HepG2 (cell line): ENCODE data around the gene NHERF2. TPM values are rescaled to one million over a fixed set of nuclear protein-coding genes. Genes with fewer than 3 reads are reported as not detected.
A peak's percentile ranks its signal among the peaks of the same experiment; 100 is the strongest.

ENCODE experiments used
- ARHGAP35 ChIP-seq: sonication (generic); formaldehyde crosslinking; IDR thresholded peaks from 2 replicates; pipeline ENCODE4 v1.9.0; 2022; ENCODE audit warnings: mild to moderate bottlenecking, inconsistent platforms, moderate library complexity, missing genetic modification reagents, borderline replicate concordance
- FOXA3 ChIP-seq: IDR thresholded peaks from 2 replicates; pipeline ENCODE4 v1.6.1; 2016; ENCODE audit warnings: missing genetic modification reagents, missing compliant biosample characterization
- NCOA5 ChIP-seq: sonication (generic); formaldehyde crosslinking; IDR thresholded peaks from 2 replicates; pipeline ENCODE4 v1.4.0; 2020; ENCODE audit warnings: missing genetic modification reagents
- POLR2AphosphoS5 ChIP-seq: IDR thresholded peaks from 2 replicates; pipeline ENCODE4 v1.6.1; 2012; ENCODE audit warnings: low read depth, low read length
- SAP130 ChIP-seq: IDR thresholded peaks from 2 replicates; pipeline ENCODE4 v1.6.1; 2016; ENCODE audit warnings: low read depth
- THAP11 ChIP-seq: IDR thresholded peaks from 2 replicates; pipeline ENCODE4 v1.6.1; 2016; ENCODE audit warnings: missing biosample characterization, missing genetic modification reagents
- ZFY ChIP-seq: sonication (generic); formaldehyde crosslinking; IDR thresholded peaks from 2 replicates; pipeline ENCODE4 v1.4.0; 2020; ENCODE audit warnings: missing genetic modification reagents
- ZNF292 ChIP-seq: sonication (generic); formaldehyde crosslinking; IDR thresholded peaks from 2 replicates; pipeline ENCODE4 v1.8.1; 2022; ENCODE audit warnings: mild to moderate bottlenecking, low read depth, missing genetic modification reagents, borderline replicate concordance
- ZNF570 ChIP-seq: sonication (generic); formaldehyde crosslinking; IDR thresholded peaks from 2 replicates; pipeline ENCODE4 v1.4.0; 2020; ENCODE audit warnings: mild to moderate bottlenecking, missing genetic modification reagents, borderline replicate concordance
- ZNF605 ChIP-seq: sonication (generic); formaldehyde crosslinking; IDR thresholded peaks from 2 replicates; pipeline ENCODE4 v1.8.0; 2022; ENCODE audit warnings: mild to moderate bottlenecking, missing genetic modification reagents
- ZNF629 ChIP-seq: sonication (generic); formaldehyde crosslinking; conservative IDR thresholded peaks from 2 replicates; pipeline ENCODE4 v1.5.0; 2020; ENCODE audit warnings: missing genetic modification reagents
- ZNF7 ChIP-seq: IDR thresholded peaks from 2 replicates; pipeline ENCODE4 v1.6.1; 2016; ENCODE audit warnings: missing biosample characterization, missing genetic modification reagents
- ZNF749 ChIP-seq: sonication (generic); formaldehyde crosslinking; IDR thresholded peaks from 2 replicates; pipeline ENCODE4 v1.8.0; 2022; ENCODE audit warnings: mild to moderate bottlenecking, missing genetic modification reagents, moderate library complexity, borderline replicate concordance
- ZNF766 ChIP-seq: sonication (generic); formaldehyde crosslinking; IDR thresholded peaks from 2 replicates; pipeline ENCODE4 v1.5.0; 2020; ENCODE audit warnings: missing genetic modification reagents, borderline replicate concordance
- ZNF768 ChIP-seq: sonication (generic); formaldehyde crosslinking; IDR thresholded peaks from 2 replicates; pipeline ENCODE4 v1.4.0; 2020; ENCODE audit warnings: missing genetic modification reagents
- ZNF773 ChIP-seq: sonication (generic); formaldehyde crosslinking; IDR thresholded peaks from 2 replicates; pipeline ENCODE4 v1.4.0; 2020; ENCODE audit warnings: missing genetic modification reagents, borderline replicate concordance
- ZNF782 ChIP-seq: sonication (generic); formaldehyde crosslinking; IDR thresholded peaks from 2 replicates; pipeline ENCODE4 v1.4.0; 2020; ENCODE audit warnings: missing genetic modification reagents, mild to moderate bottlenecking, borderline replicate concordance
- polyA plus RNA-seq, 8 experiments: library from polyadenylated mRNA; depleted of rRNA in 3 of 8; stranded (reverse) in 7 of 8; unstranded in 1 of 8; fragments of >200 nt; fragmentation: Illumina TruSeq in 4 of 8; extraction: Trizol in 4 of 8; gene quantifications; 2 replicates each; pipeline versions ENCODE4 v1.2.1 to v1.2.3, GENCODE V29; 2011 to 2016; ENCODE audit warnings: low read depth in 4 of 8, missing spikeins in 1 of 8, mixed read lengths in 1 of 8; ENCODE audit not compliant: insufficient read depth in 1 of 8
- total RNA-seq, 5 experiments: library from RNA; depleted of rRNA; stranded (reverse); fragments of >200 nt; fragmentation: Illumina TruSeq; extraction: Trizol; gene quantifications; 2 replicates each; pipeline ENCODE4 v1.2.3, GENCODE V29; 2016; ENCODE audit warnings: low read depth in 1 of 5
- TF ChIP-seq, protein P1 (sequence below), 2 experiments: fragments of 450-650 bp in 1 of 2; sonication (generic) in 1 of 2; formaldehyde crosslinking; IDR thresholded peaks; 2 replicates each; pipeline versions ENCODE4 v1.5.0 to v1.8.0; 2020 to 2022; ENCODE audit warnings: mild to moderate bottlenecking in 1 of 2, missing genetic modification reagents in 1 of 2
- TF ChIP-seq, protein P2 (sequence below): sonication (generic); formaldehyde crosslinking; IDR thresholded peaks from 2 replicates; pipeline ENCODE4 v1.5.1; 2020; ENCODE audit warnings: mild to moderate bottlenecking, missing genetic modification reagents
- TF ChIP-seq, protein P3 (sequence below): sonication (generic); formaldehyde crosslinking; IDR thresholded peaks from 2 replicates; pipeline ENCODE4 v1.4.0; 2020; ENCODE audit warnings: missing genetic modification reagents, borderline replicate concordance
- TF ChIP-seq, protein P4 (sequence below): sonication (generic); formaldehyde crosslinking; IDR thresholded peaks from 2 replicates; pipeline ENCODE4 v1.4.0; 2020; ENCODE audit warnings: missing genetic modification reagents, borderline replicate concordance

The NHERF2 gene
- total and polyA plus RNA-seq, 2 of the 13 experiments (the other 11 are each of a cell fraction or from before 2014, with no cell fraction given) = 23.7 to 39.3 TPM

DNA sequence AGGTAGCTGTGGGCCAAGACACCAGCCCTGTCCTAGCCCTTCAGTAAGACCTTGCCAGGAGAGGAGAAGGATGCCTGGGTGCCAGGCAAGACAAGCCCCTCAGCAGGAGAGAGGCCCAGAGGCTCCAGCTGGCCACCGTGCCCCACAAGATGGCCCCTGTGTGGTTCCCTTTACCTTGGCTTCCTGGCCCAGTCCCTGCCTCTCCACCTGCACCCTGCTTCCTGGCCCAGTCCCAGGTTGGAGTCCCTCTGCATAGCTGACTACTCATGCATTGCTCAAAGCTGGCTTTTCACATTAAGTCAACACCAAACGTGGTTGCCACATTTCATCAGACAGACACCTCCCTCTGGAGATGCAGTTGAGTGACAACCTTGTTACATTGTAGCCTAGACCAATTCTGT lies 33.0 kb upstream of the NHERF2 start (continued):
- TF ChIP-seq, protein P1, sequence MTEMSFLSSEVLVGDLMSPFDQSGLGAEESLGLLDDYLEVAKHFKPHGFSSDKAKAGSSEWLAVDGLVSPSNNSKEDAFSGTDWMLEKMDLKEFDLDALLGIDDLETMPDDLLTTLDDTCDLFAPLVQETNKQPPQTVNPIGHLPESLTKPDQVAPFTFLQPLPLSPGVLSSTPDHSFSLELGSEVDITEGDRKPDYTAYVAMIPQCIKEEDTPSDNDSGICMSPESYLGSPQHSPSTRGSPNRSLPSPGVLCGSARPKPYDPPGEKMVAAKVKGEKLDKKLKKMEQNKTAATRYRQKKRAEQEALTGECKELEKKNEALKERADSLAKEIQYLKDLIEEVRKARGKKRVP (CRISPR knock-in tag; IDR thresholded peaks at IDR 0.05) = peak in 1 of 2 experiments; percentile 91; a peak in 2 of 4 replicates
- no peak for TF ChIP-seq NCOA5 (CRISPR knock-in tag)
- TF ChIP-seq ZNF766 (CRISPR knock-in tag) = no peak
- TF ChIP-seq, protein P2, sequence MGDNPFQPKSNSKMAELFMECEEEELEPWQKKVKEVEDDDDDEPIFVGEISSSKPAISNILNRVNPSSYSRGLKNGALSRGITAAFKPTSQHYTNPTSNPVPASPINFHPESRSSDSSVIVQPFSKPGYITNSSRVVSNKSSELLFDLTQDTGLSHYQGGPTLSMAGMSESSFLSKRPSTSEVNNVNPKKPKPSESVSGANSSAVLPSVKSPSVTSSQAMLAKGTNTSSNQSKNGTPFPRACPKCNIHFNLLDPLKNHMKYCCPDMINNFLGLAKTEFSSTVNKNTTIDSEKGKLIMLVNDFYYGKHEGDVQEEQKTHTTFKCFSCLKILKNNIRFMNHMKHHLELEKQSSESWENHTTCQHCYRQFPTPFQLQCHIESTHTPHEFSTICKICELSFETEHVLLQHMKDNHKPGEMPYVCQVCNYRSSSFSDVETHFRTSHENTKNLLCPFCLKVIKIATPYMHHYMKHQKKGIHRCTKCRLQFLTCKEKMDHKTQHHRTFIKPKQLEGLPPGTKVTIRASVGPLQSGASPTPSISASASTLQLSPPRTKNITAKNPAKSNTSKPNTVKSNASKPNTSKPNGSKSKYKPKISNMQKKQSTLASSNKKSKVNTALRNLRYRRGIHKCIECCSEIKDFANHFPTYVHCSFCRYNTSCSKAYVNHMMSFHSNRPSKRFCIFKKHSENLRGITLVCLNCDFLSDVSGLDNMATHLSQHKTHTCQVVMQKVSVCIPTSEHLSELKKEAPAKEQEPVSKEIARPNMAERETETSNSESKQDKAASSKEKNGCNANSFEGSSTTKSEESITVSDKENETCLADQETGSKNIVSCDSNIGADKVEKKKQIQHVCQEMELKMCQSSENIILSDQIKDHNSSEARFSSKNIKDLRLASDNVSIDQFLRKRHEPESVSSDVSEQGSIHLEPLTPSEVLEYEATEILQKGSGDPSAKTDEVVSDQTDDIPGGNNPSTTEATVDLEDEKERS (CRISPR knock-in tag) = no peak
- no peak for TF ChIP-seq POLR2AphosphoS5
- TF ChIP-seq ZNF570 (CRISPR knock-in tag) = no peak
- TF ChIP-seq, protein P3, sequence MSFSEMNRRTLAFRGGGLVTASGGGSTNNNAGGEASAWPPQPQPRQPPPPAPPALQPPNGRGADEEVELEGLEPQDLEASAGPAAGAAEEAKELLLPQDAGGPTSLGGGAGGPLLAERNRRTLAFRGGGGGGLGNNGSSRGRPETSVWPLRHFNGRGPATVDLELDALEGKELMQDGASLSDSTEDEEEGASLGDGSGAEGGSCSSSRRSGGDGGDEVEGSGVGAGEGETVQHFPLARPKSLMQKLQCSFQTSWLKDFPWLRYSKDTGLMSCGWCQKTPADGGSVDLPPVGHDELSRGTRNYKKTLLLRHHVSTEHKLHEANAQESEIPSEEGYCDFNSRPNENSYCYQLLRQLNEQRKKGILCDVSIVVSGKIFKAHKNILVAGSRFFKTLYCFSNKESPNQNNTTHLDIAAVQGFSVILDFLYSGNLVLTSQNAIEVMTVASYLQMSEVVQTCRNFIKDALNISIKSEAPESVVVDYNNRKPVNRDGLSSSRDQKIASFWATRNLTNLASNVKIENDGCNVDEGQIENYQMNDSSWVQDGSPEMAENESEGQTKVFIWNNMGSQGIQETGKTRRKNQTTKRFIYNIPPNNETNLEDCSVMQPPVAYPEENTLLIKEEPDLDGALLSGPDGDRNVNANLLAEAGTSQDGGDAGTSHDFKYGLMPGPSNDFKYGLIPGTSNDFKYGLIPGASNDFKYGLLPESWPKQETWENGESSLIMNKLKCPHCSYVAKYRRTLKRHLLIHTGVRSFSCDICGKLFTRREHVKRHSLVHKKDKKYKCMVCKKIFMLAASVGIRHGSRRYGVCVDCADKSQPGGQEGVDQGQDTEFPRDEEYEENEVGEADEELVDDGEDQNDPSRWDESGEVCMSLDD (CRISPR knock-in tag) = no peak
- no peak for TF ChIP-seq ZNF773 (CRISPR knock-in tag)
- TF ChIP-seq THAP11 = no peak
- no peak for TF ChIP-seq ARHGAP35 (CRISPR knock-in tag)
- TF ChIP-seq ZNF7 = peak; percentile 88
- TF ChIP-seq, protein P4, sequence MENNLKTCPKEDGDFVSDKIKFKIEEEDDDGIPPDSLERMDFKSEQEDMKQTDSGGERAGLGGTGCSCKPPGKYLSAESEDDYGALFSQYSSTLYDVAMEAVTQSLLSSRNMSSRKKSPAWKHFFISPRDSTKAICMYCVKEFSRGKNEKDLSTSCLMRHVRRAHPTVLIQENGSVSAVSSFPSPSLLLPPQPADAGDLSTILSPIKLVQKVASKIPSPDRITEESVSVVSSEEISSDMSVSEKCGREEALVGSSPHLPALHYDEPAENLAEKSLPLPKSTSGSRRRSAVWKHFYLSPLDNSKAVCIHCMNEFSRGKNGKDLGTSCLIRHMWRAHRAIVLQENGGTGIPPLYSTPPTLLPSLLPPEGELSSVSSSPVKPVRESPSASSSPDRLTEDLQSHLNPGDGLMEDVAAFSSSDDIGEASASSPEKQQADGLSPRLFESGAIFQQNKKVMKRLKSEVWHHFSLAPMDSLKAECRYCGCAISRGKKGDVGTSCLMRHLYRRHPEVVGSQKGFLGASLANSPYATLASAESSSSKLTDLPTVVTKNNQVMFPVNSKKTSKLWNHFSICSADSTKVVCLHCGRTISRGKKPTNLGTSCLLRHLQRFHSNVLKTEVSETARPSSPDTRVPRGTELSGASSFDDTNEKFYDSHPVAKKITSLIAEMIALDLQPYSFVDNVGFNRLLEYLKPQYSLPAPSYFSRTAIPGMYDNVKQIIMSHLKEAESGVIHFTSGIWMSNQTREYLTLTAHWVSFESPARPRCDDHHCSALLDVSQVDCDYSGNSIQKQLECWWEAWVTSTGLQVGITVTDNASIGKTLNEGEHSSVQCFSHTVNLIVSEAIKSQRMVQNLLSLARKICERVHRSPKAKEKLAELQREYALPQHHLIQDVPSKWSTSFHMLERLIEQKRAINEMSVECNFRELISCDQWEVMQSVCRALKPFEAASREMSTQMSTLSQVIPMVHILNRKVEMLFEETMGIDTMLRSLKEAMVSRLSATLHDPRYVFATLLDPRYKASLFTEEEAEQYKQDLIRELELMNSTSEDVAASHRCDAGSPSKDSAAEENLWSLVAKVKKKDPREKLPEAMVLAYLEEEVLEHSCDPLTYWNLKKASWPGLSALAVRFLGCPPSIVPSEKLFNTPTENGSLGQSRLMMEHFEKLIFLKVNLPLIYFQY = peak; percentile 76; the same call in 1 of the 2 replicates
- no peak for TF ChIP-seq ZNF782 (CRISPR knock-in tag)
- TF ChIP-seq ZNF768 (CRISPR knock-in tag) = no peak
- TF ChIP-seq ZNF749 (CRISPR knock-in tag) = no peak
- TF ChIP-seq FOXA3 (CRISPR knock-in tag) = peak; percentile 87
- TF ChIP-seq ZNF605 (CRISPR knock-in tag) = no peak
- no peak for TF ChIP-seq ZNF629 (CRISPR knock-in tag)
- TF ChIP-seq SAP130 (CRISPR knock-in tag) = peak; percentile 71
- no peak for TF ChIP-seq ZNF292
- peak; percentile 23; the same call in 1 of the 2 replicates for TF ChIP-seq ZFY (CRISPR knock-in tag)
